ENCODE data around the gene COG5.

DNA sequence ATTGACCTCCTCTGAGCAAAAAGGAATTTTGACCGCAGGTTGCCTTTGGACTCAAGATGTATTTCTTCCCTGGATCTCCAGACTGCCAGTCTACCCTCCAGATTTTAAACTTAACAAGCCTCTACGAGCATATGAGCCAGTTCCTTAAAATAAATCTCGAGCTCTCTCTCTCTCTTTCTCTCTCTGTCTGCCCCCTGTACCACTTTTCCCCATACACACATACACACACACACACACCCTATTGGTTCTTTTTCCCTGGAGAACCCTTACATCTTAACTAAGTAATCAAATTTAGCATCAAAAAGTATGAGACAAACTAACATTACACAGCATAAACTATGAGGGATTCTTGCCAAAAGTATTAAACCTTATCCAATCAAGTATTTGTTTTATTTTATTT lies 27.7 kb upstream of the COG5 start:
- TF ChIP-seq CTCF (IDR thresholded peaks at IDR 0.05; ENCODE audit: low read depth, low read length, poor library complexity, severe bottlenecking) (no peak), EZH2phosphoT487 (IDR thresholded peaks at IDR 0.05; ENCODE audit: borderline replicate concordance, low read length) (no peak)

Measured in DOHH2 (cell line).